Activated CD4-positive, CD25-positive, alpha-beta regulatory T cell treated with anti-CD3 and anti-CD28 coated beads, Interleukin-2, amount 50 U/mL, for 72 hours (primary cell): Measurements from ENCODE around the gene SLC6A19.

Experiments
- DNase-seq: peaks from one replicate; pipeline ENCODE4 v3.0.0; 2021

The SLC6A19 gene

DNA sequence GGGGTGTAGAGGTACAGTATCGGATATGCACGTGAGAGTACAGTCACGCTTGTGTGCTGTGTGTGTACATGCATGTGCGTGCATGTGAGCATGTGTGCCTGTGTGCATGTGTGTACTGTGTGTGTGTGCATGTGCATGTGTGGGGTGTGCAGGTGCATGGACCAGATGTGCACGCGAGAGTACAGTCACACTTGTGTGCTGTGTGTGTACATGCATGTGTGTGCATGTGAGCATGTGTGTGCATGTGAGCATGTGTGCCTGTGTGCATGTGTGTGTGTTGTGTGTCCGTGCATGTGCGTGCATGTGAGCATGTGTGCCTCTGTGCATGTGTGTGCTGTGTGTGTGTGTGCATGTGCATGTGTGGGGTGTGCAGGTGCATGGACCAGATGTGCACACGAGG is 10.3 kb downstream of the SLC6A19 start:
- DNase-seq = no peak

DNA sequence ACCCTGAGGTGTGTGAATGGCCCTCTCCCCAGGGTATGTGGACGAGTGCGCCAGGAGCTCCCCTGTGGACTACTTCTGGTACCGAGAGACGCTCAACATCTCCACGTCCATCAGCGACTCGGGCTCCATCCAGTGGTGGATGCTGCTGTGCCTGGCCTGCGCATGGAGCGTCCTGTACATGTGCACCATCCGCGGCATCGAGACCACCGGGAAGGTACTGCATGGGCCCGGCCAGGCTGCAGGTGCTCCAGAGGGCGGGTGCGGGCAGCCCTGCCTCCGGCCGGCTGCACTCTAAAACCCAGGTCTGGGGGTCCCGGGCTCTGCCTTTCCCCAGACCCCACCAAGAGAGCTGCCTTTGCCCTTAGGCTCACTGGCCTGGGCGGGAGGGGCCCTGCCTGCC is 10.9 kb downstream of the SLC6A19 start:
- no peak for DNase-seq

DNA sequence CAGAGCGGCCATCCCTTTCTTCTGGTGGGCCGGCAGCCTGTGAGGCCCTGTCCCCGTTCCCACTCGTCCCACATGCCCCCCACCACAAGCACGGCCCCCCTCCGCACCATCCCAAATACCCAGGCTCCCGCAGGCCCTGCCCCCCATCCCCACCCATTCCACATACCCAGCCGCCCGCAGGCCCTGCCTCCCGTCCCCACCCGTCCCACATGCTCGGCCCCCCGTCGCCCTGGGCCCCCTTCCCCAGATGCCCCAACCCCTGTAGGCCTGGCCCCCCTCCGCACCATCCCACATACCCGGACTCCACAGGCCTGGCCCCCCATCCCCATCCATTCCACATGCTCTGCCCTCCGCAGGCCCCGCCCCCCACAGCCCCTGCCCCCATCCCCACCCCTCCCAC is 11.5 kb downstream of the SLC6A19 start:
- DNase-seq = no peak

DNA sequence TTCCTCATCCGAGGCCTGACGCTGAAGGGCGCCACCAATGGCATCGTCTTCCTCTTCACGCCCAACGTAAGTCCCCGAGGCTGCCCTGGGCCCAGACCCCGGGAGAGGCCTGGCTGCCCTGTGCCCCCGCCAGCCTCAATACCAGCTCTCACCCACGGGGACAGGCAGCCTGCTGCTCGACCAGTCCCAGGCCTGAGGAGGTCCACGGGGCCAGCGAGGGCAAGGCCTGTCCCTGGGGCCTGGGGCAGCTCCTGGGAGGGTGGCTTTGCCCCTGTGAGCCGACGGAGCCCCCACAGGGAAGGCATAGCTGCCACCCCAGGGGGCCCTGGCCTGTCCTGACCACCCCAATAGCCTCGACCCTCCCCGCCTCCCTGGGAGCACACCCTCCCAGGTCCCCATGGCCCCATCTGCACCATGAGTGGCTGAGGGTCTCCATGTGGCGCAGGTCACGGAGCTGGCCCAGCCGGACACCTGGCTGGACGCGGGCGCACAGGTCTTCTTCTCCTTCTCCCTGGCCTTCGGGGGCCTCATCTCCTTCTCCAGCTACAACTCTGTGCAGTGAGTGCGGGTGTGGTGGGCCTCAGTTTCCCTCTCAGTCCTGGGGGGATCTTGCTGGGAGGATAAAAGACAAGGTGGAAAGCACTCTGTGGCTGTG is 12.2 kb downstream of the SLC6A19 start:
- no peak for DNase-seq

DNA sequence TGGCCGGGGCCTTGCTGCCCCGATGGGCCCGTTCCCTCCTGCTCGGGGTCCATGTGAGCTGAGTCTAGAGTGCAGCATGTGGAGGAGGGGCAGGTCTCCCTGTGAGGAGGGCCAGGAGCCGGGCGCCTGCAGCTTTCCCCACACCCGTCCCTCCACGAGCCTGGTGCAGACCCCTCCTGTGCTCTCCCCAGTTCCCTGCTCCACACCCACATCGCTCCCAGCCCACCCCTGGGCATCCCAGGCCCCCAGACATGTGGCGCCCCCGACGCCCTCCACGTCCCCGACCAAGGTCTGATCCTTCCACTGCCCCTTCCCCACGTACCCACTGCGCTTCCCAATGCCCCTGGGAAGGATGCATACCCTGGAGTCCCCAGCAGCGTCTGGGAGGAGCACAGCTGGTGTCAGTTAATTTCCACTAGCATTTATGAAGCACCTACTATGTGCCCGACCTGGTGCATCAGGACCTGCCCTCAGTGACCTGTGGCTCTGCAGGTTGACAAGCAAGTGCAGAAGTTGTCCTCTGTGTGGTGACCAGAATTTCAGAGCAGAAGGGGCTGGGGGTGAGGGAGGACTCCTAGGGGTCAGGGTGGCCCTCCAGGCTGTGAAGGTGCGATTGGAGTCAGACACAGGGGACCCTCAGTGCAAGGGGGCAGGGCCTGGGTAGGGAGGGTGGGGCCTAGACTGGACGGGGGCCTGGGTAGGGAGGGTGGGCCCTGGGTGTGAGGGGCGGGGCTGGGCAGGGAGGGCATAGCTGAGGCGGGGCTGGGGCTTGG is 13.0 kb downstream of the SLC6A19 start:
- DNase-seq = no peak

DNA sequence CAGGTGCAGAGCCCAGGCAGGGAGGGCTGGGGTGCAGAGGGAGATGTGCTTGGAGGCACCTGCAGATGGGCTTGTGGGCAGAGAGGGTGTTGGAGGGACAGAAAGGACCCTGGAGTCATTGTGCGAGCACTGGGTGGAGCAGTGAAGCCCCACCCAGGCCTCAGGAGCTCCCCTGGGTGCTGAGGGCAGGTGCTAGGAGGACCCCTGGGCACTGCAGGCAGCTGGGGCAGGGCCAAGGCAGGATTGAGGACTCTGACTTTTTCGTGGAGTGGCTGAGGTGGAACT is 13.5 kb downstream of the SLC6A19 start:
- DNase-seq = no peak

DNA sequence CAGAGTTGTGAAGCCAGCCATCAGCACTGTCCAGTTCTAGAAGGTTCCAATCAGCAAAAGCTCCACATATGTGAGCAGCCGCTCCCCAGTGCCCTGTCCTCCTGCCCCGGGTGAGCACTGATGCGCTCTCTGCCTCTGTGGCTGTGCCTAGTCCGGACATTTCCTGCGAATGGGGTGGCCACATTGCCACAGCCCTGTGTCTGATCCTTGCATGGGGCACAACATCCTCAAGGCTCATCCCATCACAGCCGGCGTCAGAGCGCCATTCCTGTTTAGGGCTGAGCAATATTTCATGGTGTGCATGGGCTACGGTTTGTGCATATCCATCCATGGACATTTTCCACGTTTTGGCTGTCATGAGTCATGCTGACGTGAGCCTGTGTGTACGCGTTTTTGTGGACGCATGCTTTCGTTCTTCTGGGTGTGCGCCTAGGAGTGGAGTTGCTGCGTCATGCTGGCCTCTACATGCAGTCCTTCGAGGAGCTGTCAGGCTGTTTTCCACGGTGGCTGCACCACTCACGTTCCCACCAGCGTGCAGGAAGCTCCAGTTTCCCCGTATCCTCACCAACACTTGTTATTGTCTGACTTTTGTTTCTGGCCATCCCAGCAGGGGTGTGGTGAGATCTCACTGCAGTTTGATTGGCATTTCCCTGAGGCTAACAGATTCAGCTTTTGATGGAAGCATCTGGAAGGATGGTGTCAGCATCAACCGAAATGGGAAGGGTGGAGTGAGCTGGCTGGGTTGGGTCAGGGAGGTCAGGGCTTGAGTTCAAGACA is 14.1 kb downstream of the SLC6A19 start:
- no peak for DNase-seq

DNA sequence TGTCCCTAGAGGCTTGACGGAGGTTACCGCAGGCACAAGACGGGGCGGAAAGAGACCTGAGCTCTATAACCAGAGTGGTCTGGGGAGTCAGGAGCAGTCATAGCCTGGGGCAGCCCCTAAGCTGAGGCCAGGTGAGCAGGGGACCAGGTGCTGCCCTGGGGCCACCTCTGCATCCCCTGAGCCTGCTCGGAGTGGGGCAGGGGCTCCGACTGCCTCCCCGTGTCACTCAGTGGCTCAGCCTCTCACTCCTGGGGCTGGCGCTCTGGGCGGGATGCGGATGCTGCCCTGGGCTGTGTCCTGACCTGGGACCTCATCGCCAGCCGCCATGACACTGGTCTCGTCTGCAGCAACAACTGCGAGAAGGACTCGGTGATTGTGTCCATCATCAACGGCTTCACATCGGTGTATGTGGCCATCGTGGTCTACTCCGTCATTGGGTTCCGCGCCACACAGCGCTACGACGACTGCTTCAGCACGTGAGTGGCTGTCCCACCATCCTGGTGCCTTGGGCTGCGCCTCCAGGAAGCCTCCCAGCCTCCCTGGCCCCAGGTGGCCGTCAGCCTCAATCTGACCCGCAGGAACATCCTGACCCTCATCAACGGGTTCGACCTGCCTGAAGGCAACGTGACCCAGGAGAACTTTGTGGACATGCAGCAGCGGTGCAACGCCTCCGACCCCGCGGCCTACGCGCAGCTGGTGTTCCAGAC is 15.0 kb downstream of the SLC6A19 start:
- no peak for DNase-seq

DNA sequence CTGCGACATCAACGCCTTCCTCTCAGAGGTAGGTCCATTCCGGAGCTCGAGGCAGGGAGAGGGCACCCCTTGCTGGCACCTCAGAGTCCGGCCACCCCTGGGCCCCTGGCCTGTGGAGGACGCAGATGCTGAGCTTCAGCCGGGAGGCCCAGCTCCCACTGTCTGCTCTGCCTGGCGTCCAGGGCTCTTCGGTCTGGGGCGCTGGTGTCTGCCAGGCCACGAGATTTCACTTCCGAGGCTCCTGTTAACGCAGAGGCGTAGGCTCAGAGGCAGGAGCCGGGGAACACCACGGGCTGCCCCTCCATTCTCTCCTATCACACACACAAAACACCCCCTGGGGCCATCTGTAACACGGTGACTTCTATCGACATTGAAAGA is 15.5 kb downstream of the SLC6A19 start:
- DNase-seq = no peak

DNA sequence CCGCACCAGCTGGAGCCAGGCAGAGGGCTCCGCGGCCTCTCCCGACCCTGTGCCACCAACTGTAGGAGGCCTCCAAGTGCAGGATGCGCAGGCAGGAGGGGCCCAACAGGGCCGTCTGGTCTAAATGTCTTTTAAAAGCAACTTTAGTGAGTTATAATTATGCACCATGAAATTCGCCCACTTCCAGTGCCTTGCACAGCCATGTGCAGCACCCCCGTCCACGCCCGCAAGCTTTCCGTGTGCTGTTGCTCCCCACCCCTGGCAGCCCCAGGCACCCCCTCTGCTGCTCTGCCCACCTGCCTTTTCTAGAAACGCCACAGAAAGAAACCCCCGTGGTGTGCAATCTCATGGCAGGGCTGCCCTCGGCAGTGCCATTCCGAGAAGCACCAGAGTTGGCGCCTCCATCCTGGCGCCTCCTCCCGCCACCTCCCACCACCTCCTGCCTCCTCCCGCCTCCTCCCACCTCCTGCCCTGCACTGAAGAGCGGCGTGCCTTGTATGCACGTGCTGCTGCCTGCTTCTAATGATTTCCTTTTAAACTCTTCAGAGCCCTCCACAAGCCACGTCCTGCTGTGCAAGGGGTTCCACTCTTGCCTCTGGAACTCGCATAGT is 16.3 kb downstream of the SLC6A19 start:
- DNase-seq = no peak

DNA sequence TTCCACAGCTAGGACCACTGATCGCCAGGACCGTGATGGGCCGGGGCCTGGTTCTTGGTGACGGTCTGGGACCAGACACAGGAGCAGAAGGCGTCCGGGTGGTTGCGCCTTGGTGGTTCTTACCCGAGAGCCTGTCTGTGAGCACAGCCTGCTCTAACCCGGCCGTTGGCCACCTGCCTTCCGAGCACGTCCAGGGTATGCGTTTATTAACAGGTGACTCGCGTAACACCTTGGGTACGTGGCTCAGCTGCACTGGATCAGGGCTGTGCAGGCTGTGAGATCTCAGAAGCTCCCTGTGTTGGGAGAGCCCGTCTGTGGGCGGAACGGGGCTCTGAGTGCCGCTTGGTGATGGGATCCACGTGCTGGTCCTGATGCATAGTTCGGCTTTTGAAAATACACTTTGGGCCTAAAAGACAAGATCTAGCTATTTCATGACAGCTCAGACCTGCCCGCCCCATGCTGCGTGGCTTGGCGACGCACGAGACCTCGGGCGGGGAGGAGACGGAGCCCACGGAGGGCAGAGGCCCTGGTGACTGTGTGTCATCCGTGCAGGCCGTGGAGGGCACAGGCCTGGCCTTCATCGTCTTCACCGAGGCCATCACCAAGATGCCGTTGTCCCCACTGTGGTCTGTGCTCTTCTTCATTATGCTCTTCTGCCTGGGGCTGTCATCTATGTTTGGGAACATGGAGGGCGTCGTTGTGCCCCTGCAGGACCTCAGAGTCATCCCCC is 17.1 kb downstream of the SLC6A19 start:
- DNase-seq = no peak

DNA sequence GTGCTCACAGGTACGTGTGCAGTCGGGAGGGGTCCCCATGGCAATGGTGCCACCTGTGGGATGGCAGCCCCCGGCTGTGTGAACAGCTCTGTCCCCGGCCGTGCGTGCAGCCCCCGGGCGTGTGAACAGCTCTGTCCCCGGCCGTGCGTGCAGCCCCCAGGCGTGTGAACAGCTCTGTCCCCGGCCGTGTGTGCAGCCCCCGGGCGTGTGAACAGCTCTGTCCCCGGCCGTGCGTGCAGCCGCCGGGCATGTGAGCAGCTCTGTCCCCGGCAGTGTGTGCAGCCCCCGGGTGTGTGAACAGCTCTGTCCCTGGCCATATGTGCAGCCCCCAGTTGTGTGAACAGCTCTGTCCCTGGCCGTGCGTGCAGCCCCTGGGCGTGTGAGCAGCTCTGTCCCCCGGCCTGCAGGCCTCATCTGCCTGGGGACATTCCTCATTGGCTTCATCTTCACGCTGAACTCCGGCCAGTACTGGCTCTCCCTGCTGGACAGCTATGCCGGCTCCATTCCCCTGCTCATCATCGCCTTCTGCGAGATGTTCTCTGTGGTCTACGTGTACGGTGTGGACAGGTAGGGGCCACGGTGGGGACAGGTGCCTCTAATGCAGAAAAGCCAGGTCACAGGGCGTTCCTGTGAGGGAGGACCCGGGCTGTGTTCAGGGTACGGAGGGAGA is 17.8 kb downstream of the SLC6A19 start:
- no peak for DNase-seq

DNA sequence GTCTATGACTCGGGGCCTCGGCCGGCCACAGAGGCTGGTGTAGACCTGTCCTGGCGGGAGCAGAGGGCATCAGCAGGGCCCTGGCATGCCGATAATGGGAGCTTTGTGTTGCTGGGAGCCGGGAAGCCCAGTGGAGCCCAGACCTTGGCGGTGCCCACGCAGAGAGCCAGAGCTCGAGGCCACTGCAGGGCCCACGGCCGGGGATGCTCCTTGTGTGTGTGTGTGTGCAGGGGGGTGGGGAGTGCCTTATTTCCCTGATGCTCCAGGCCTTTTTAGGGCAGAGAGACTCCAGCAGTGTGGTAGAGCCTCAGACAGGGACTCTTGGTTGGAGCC is 18.3 kb downstream of the SLC6A19 start:
- DNase-seq = no peak

DNA sequence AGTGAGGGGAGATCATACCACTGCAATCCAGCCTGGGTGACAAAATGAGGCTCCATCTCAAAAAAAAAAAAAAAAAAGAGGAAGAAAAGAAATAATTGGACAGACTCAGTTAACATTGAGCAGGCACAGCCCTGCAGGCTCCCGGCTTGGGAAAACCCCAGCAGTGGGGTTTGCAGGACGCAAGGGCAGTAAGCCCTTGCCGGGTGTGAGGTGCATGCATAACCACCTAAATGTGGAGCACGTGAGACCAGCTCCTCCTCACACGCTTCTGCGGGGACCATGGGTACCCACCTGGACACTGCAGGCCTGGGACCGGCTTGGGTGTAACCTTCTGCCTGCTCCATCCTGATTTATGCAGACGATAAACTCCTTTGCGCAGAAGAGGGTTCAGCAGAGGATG is 19.0 kb downstream of the SLC6A19 start:
- no peak for DNase-seq

DNA sequence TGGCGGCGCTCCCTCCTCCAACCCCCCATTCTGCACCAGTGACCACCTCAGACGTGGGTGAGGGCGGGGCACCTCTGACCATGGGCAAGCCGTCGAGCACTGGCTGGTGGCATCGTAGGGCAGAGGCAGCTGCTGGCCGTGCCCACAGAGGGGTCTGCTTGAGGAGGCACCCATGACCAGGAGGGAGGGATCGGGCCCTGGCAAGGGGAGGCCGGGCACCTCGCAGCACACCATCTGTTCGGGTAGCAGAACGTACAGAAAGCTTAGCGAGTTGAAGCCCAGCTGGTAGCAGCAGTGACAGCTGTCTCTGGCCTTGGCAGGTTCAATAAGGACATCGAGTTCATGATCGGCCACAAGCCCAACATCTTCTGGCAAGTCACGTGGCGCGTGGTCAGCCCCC is 19.4 kb downstream of the SLC6A19 start:
- no peak for DNase-seq

DNA sequence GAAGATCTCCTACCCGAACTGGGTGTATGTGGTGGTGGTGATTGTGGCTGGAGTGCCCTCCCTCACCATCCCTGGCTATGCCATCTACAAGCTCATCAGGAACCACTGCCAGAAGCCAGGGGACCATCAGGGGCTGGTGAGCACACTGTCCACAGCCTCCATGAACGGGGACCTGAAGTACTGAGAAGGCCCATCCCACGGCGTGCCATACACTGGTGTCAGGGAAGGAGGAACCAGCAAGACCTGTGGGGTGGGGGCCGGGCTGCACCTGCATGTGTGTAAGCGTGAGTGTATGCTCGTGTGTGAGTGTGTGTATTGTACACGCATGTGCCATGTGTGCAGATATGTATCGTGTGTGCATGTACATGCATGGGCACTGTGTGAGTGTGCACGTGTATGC is 20.3 kb downstream of the SLC6A19 start:
- no peak for DNase-seq

DNA sequence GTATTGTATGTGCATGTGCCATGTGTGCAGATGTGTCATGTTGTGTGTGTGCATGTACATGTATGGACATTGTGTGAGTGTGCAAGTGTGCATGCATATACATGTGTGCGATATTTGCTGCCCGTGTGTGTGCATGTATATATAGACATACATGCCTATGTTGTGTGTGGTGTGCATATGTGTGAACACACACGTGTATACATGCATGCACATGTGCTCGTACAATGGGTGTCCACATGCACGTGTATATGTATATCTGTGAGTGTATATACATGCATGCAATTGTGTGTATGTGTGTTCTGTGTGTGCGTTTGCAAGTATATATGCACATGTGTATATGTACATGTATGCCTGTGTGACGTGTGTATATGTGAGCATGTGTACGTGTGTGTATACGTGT is 20.8 kb downstream of the SLC6A19 start:
- DNase-seq = no peak

DNA sequence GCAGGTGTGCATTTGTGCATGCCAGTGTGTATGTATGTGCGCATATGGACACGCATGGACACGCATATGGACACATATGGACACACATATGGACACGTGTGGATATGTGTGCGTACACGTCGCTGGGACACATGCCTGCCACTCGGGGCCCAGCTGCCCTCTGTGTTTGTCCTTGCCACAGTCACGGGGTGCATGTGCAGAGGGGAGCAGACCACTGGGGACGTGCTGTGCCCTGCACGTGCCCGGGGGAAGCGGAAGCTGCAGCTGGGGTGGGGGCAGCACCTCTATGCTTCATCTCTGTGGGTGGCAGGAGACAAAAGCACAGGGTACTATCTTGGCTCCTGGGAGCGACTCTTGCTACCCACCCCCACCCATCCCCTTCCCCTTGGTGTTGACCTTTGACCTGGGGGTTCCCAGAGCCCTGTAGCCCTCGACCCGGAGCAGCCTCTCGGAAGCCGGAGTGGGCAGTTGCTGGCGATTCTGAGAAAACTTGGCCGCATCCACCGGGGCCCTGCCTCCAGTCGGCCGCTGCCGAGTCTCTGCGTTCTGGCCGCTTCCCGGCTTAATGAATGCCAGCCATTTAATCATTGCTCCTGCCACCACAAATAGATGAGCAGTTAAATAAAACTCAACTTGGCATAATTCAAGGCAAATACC is 21.4 kb downstream of the SLC6A19 start:
- DNase-seq = no peak

DNA sequence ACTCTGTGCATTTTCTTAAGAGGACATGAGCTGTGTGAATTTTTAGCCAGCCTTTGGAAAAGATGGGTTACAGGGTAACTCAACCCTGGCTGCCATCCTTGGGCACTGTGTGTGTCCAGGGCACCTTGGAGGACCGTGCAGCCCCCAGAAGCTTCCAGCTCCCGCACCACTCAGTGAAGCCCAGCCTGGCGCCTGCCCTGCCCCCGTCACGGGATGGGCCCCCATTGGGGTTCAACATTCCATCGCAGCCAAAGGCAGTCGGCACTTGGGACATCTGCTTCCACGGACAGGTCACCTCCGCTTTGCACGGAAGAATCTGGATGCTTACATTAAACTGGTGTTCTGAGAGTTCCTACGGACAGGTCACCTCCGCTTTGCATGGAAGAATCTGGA is 21.9 kb downstream of the SLC6A19 start:
- DNase-seq = no peak

DNA sequence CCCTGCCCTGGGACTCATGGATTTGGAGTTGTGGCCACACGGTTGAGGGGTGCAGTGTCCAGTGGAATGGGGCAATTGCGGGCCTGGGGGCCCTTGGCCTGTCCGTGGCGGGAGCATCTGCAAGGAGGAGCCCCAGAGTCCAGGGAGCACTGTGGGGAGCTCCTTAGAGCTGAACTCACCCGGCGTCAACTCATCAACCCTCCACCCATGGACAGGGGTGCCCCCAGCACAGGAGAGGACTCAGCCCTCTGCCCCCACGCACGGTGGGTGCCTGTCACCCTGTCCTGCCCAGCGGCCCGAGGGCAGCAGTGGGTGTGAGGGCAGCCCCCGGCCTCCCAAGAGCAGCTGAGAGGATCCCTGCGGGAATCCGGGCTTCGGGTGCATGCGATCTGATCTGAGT is 23.2 kb downstream of the SLC6A19 start:
- DNase-seq = no peak

DNA sequence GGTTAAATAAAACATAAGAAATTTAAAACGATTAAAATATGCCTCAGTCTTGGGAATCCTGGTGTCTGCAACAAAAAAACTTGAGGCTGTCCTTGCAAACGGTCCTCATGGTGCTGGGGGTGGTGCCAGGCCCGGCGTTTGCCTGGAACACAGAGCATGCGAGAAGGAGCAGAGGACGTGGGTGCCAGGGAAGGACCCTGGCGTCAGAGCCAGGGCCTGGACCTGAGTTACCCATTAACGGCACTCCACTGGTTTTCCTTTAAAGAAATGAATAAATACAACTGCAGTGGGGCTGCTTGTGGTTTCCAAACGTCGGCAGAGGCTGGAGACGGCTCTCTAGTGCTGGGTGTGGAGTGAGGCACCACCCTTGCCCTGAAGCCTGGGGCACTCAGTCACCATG is 23.7 kb downstream of the SLC6A19 start, which contains the start of gene SLC6A18:
SLC6A18 (plus strand) TSS at position 301 of the 400 bp plus-strand sequence; CDS start at position 398, 97 bp downstream.
- DNase-seq = no peak
